SHP77 (cell line): ENCODE measurements around the gene ASIC5.

Experiments used
- DNase-seq, 2 experiments: peaks; one replicate each; lab custom pipeline; 2025; lab: John Stamatoyannopoulos, UW

Gene ASIC5

GRCh38 chr4:155879767-155880166 is 13.7 kb upstream of the ASIC5 start:
- DNase-seq = no peak

DNA sequence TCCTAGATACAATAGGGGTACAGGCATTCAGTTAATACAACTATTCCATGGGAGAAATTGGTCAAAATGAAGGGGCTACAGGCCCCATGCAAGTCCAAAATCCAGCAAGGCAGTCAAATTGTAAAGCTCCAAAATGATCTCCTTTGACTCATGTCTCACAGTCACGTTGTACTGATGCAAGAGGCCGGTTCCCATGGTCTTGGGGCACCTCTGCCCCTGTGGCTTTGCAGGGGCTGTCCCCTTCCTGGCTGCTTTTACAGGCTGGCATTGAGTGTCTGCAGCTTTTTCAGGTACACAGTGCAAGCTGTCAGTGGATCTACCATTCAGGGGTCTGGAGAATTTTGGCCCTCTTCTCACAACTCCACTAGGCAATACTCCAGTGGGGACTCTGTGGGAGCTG is 12.5 kb upstream of the ASIC5 start:
- no peak for DNase-seq

DNA sequence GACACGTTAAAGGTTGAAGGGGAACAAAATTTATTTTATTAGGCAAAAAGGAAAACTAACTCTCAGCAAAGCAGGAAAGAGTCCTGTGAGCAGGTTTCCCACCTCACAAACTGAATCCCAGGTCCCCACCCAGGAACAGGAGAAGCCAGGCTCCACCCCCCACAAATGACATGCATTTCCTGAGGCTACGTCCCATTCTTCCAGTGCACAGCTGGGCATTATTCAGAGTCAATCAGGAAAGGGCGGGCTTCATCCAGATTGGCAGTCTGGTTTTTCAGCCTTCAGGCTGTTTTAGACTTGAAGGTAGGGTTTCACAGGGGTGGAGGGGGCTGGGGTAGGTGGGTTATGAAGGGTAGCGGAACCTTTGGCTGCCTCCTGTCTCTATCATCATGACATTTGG is 11.9 kb upstream of the ASIC5 start:
- no peak for DNase-seq

DNA sequence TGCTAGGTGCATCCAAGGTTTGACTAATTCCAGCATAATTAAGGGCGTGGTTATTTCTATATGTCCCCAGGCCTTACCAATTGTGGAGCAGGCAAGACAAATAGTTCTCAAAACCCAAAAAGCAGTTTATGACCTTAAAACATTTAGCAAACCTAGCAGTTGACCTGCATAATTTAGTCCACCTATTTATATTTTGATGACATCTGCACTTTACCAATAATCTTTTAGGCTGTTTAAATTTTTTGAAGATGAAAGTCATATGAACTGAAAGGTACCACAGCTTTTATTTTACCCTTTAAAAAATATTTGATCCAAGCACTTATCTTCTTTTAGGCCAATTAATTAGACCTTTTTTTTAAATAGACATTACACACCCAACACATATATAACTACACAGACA is 9.8 kb upstream of the ASIC5 start:
- no peak for DNase-seq

DNA sequence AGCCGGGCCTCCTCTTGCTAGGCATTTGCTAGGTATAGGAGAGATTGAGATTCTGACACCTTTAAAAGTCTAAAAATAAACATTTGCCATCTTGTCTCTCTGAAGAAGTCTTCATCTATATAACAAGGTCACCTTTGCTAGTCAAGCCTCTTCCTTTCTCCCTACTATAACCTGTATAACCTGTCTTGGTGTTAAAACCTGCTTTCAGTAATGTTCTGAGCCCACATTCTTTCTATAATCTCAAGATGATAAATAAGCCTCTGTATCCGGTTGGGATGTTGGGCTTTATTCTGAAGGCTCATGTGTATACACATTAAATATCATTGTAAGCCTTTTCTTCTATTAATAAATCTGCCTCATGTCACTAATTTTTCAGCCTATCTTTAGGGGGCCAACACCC is 10.2 kb downstream of the ASIC5 start:
- DNase-seq = no peak

- DNase-seq = peak; percentile 21 to 60
Observed at GRCh38 chr4:155854582-155855226, 11.4 kb downstream of the ASIC5 start.

GRCh38 chr4:155853189-155853588 is 12.9 kb downstream of the ASIC5 start:
- DNase-seq = no peak

DNA sequence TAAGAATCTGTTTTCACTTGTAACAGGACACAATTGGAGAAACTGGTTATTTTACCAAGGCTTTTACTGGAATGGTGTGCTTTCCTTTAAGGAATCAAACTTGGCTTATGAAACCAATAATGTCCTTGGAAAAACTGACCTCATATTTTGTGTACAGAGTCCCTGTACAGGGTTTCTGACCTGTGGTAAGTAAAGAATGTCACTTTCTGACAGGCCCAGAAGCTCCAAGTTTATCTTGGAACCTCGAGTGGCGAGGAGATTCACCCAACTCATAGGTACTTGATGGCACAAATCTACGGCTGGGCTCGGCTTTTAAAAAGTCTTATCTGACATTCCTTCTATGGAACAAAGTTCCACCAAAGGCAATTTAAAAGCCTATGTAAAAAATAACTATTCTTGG is 17.0 kb downstream of the ASIC5 start:
- no peak for DNase-seq

- DNase-seq = no peak
Observed at GRCh38 chr4:155846929-155847328, 19.1 kb downstream of the ASIC5 start.

- no peak for DNase-seq
Observed at GRCh38 chr4:155842080-155842479, 24.0 kb downstream of the ASIC5 start.

- no peak for DNase-seq
Observed at GRCh38 chr4:155837203-155837796, 28.8 kb downstream of the ASIC5 start.

DNA sequence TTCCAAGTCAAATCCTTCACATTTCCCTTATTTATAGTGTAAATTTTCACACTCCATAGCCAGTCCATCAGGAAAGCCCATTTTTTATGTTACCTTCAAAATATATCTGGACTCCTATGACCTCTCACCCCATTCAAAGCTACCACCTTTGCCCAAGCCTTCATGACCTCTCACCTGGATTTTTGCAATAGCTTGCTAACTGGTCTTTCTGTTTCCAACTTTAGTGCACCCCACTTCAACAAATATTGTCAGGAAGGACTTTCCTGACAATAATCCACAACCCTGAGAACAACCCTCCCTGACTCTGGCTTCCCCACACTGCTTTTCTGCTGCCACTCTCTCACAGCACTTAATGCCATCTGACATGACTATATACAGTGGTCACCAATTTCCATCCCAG is 33.4 kb downstream of the ASIC5 start:
- no peak for DNase-seq

DNA sequence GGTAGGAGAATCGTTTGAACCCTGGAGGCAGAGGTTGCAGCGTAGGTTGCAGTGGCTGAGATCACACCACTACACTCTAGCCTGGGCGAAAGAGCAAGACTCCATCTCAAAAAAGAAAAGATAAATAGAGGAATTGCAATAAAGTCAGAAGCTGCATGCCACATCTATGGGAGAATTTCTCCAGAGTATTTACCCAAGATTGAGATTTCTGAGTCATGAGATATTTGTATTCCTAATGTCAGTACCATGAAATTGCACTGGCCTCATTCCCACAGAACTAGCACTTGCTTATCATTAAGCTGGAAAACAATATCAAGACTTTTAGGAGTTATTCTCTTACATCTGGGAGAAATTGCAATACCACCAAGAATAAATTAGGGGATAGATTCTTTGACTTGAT is 37.4 kb downstream of the ASIC5 start:
- DNase-seq = no peak

DNA sequence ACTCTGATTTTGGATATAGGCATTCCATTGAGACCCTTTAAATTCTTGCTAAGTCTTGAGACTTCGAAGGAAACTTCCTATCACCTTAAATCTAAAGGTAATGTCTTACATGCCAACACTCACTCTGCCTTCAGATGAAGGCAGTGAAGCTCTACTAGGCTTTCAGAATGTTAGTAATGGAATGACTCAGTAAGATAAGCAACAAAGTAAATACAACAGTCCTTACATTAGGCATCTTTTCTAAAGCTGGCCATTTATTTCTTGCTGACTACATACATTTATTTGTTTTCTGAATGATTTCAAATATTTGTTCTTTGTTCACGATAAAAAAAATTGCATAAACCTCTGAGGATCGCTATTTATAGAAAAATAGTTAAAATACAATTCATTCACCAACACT is 43.5 kb downstream of the ASIC5 start:
- DNase-seq = no peak

DNA sequence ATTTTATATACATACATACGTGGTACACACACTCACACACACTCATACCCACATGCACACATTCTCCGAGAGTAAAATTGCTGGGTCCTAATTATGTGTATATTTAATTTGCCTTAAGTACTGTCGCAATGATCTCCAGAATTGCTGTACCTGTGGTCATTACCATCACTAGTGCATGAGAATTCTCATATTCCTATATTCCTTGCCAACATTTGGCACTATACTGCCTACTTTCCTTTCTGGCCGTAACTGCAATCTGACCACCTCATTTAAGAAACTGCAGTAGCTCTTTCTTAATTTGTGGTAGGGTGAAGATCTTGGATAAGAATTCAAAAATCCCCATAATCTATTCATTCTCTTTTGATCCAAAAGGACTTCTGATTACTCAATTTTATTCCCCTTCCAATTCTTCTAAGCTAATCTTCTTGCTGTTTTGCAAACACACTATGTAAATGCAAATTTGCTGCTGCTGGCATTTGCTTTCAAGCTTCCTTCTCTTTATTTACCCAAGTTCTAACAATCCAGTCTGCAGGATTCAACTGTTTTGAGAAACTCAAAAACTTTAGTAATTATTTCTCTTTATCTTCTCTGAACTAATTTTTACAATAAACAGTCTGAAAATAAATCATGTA is 45.1 kb downstream of the ASIC5 start:
- DNase-seq = no peak

DNA sequence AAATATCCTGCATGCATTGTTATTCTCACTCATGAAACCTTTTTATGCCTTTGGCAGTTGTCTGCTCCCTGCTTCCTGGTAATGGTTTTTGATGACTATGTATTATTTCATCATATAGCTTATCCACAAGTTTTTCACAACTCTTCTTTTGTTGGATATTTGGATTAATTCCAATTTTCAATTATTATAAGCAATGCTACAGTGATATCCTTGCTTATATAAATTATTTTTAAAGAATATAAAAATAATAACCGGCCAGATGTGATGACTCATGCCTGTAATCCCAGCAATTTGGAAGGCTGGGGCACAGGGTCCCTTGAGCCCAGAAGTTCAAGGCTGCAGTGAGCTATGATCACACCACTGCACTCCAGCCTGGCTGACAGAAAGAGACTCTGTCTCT is 47.0 kb downstream of the ASIC5 start:
- no peak for DNase-seq

DNA sequence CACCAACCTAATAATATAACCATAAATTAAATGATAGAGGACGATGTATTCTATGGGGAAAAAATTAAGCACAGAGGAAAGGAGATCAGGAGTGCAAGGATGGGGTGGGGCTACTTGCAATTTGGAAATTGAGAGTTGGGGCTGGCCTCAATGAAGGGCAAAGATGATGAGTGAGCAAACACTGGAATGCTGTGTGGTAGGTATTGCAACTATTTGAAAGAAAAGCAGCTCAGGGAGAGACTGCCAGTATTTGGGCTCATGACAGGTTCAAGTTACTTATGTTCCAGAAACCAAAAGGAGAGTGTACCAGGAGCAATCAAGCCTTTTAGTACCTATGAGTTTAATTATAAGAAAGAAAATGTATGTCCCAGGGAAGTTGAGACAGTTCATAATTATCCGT is 47.4 kb downstream of the ASIC5 start:
- DNase-seq = no peak

GRCh38 chr4:155811083-155811482 is 55.0 kb downstream of the ASIC5 start:
- no peak for DNase-seq

- DNase-seq = peak; percentile 35 to 39
Observed at GRCh38 chr4:155809835-155810234, 56.2 kb downstream of the ASIC5 start.

GRCh38 chr4:155807021-155807420 is 59.1 kb downstream of the ASIC5 start:
- DNase-seq = no peak

GRCh38 chr4:155805016-155805415 is 61.1 kb downstream of the ASIC5 start:
- DNase-seq = no peak

DNA sequence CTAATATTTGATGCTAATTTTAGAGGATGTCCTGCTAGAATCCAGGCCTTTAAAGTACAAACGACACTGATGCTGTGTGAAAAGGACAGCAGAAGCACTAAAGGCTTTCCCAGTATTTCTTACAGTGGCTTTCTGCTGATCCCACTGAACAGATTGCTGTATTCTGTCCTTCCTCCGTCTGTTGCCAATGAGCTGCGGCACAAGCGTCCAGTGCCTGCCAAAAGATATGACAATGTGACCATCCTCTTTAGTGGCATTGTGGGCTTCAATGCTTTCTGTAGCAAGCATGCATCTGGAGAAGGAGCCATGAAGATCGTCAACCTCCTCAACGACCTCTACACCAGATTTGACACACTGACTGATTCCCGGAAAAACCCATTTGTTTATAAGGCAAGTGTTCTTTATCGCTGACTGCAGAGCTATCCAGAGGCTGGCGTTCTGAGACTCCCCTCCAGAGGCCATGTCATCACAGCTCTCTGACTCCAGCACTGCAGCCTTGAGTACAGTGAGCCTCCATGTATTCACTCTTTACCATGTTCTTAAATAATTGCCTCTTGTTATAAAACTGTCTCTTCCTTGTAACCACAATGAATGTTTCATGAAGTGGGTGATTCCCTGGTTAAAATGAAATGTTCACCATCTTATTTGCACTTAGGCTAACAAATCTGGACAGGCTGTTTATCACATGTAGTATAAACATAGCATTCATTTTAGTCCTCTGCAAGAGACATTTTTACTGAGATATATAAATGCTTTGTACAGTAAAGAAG is 63.7 kb downstream of the ASIC5 start:
- no peak for DNase-seq
